DOHH2 (cell line): ENCODE data around the gene DNMT3A.

Source experiments
- H3F3A ChIP-seq: fragments of 200-600 bp; sonication (generic), shearing (Covaris generic); 2 replicates; pipeline ENCODE4 v1.6.0; 2016; ENCODE audit warnings: antibody characterized with exemption, mild to moderate bottlenecking; ENCODE audit not compliant: control insufficient read depth, insufficient read depth
- H3K27ac ChIP-seq: fragments of 200-600 bp; sonication (generic); 2 replicates; pipeline ENCODE4 v1.5.1; 2014; ENCODE audit warnings: low read depth, mild to moderate bottlenecking, low read length, moderate library complexity
- H3K27me3 ChIP-seq: fragments of 200-600 bp; sonication (generic); 2 replicates; pipeline ENCODE4 v1.6.1; 2014; ENCODE audit warnings: mild to moderate bottlenecking, low read length, mixed read lengths; ENCODE audit not compliant: control insufficient read depth
- H3K36me3 ChIP-seq: fragments of 200-600 bp; sonication (generic); 2 replicates; pipeline ENCODE4 v1.6.1; 2014; ENCODE audit warnings: mild to moderate bottlenecking, low read length, moderate library complexity, mixed read lengths; ENCODE audit not compliant: control insufficient read depth
- H3K4me1 ChIP-seq: fragments of 200-600 bp; sonication (generic); 2 replicates; pipeline ENCODE4 v1.6.1; 2014; ENCODE audit warnings: mild to moderate bottlenecking, low read length, mixed read lengths; ENCODE audit not compliant: control insufficient read depth
- H3K4me2 ChIP-seq: fragments of 200-600 bp; sonication (generic); 2 replicates; pipeline ENCODE4 v1.6.0; 2014; ENCODE audit warnings: mild to moderate bottlenecking, low read length, moderate library complexity
- H3K4me3 ChIP-seq: fragments of 200-600 bp; sonication (generic); 2 replicates; pipeline ENCODE4 v1.5.1; 2014; ENCODE audit warnings: mild to moderate bottlenecking, low read length, mixed read lengths
- H3K79me2 ChIP-seq: fragments of 200-600 bp; sonication (generic); 2 replicates; pipeline ENCODE4 v1.6.1; 2014; ENCODE audit warnings: mild to moderate bottlenecking, low read length, mixed read lengths; ENCODE audit not compliant: control insufficient read depth
- H3K9me2 ChIP-seq: fragments of 200-600 bp; sonication (generic); replicated peaks from 2 replicates; pipeline ENCODE4 v1.6.1; 2014; ENCODE audit warnings: mild to moderate bottlenecking, low read length, mixed read lengths; ENCODE audit not compliant: control insufficient read depth
- H3K9me3 ChIP-seq: fragments of 200-600 bp; sonication (generic); 2 replicates; pipeline ENCODE4 v1.6.1; 2014; ENCODE audit warnings: antibody characterized with exemption, low read length, mixed read lengths; ENCODE audit not compliant: control insufficient read depth, insufficient read depth
- H4K20me1 ChIP-seq: fragments of 200-600 bp; sonication (generic); 2 replicates; pipeline ENCODE4 v1.6.0; 2014; ENCODE audit warnings: low read depth, mild to moderate bottlenecking, antibody characterized with exemption, low read length, moderate library complexity; ENCODE audit not compliant: control insufficient read depth, insufficient read depth
- EZH2phosphoT487 ChIP-seq: fragments of 200-600 bp; sonication (generic); IDR thresholded peaks from 2 replicates; pipeline ENCODE4 v1.6.1; 2017; ENCODE audit warnings: borderline replicate concordance, mild to moderate bottlenecking, antibody characterized with exemption, low read length, moderate library complexity, mixed read lengths
- TF ChIP-seq, protein P1 (sequence below): fragments of 200-600 bp; sonication (generic); IDR thresholded peaks from one replicate; pipeline ENCODE4 v1.5.1; 2014; ENCODE audit warnings: antibody characterized with exemption, mild to moderate bottlenecking, low read depth, low read length; ENCODE audit not compliant: poor library complexity, severe bottlenecking

DNMT3A gene

GRCh38 chr2:25230198-25230947, 111.4 kb downstream of the DNMT3A start:
- Histone ChIP-seq H3F3A (peaks cover 3% of the 10 kb centered on the region; the same call in 1 of the 2 replicates), H3K27ac (no peak overlapping the region), H3K27me3 (peaks cover 23% of the 10 kb centered on the region), H3K79me2 (no peaks in the 10 kb centered on the region), H3K36me3 (no peaks in the 10 kb centered on the region), H3K4me1 (peaks cover 16% of the 10 kb centered on the region), H4K20me1 (0 out of 2 replicates have a peak, but pooled peaks cover 3% of the 10 kb centered on the region), H3K4me3 (no peak overlapping the region), H3K9me3 (no peaks in the 10 kb centered on the region), H3K9me2 (no peaks in the 10 kb centered on the region), H3K4me2 (no peak overlapping the region)
- TF ChIP-seq, protein P1, sequence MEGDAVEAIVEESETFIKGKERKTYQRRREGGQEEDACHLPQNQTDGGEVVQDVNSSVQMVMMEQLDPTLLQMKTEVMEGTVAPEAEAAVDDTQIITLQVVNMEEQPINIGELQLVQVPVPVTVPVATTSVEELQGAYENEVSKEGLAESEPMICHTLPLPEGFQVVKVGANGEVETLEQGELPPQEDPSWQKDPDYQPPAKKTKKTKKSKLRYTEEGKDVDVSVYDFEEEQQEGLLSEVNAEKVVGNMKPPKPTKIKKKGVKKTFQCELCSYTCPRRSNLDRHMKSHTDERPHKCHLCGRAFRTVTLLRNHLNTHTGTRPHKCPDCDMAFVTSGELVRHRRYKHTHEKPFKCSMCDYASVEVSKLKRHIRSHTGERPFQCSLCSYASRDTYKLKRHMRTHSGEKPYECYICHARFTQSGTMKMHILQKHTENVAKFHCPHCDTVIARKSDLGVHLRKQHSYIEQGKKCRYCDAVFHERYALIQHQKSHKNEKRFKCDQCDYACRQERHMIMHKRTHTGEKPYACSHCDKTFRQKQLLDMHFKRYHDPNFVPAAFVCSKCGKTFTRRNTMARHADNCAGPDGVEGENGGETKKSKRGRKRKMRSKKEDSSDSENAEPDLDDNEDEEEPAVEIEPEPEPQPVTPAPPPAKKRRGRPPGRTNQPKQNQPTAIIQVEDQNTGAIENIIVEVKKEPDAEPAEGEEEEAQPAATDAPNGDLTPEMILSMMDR, result no peak
- no peak for TF ChIP-seq EZH2phosphoT487

DNA sequence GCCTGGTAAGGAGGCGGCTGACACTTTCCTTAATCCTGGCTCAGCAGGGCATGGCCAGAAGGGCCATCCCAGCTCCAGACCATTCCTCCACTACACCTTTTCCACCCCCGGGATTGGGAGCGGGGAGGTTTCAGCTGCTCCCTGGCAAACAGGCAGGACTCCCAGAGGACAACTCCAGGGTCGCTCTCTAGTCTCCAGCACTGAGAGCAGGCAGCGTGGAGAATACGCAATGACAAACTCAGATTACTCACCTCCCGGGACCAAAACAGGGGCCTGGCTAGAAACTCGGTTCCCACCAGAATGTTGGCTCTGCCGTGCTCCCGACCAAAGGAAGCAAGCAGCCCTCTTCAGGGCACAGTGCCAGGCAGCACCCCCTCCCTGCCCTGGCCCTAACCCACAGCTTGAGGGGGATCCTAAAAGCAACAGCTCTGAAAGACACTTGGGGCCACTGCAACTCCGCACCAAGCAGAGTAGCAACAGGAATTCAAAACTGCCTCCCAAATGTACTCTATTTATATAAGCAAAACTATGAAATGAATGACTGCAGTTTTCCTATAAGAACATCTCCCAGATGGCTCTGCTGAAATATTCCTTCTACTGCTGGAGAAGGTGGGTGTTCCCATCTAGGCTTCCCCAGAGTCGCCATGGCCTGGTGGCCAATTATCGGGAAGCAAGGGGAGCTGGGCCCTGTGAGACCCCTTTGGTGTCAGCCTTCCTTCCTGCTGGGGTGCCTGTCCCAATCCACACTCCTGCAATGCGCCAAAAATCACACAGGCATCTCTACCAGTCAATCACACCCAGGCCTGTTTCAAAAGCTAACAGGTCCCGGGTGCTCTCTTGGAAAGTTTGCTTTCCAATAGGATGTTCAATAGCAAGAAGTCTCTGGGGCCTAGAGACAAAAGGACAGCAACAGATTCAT, 112.2 kb downstream of the DNMT3A start:
- TF ChIP-seq, protein P1, result no peak
- TF ChIP-seq EZH2phosphoT487, result no peak

GRCh38 chr2:25228848-25229278, 112.9 kb downstream of the DNMT3A start:
- peaks cover 3% of the 10 kb centered on the region; the same call in 1 of the 2 replicates for H3F3A ChIP-seq
- H3K9me2 ChIP-seq, result no peaks in the 10 kb centered on the region
- TF ChIP-seq, protein P1, result peak; percentile 70
- TF ChIP-seq EZH2phosphoT487, result no peak
- H3K36me3 ChIP-seq, result no peaks in the 10 kb centered on the region
- H3K27ac ChIP-seq, result no peak overlapping the region
- H3K79me2 ChIP-seq, result no peaks in the 10 kb centered on the region
- no peaks in the 10 kb centered on the region for H3K9me3 ChIP-seq
- peaks cover 16% of the 10 kb centered on the region for H3K4me1 ChIP-seq
- H3K27me3 ChIP-seq, result peaks cover 25% of the 10 kb centered on the region
- H3K4me2 ChIP-seq, result no peak overlapping the region
- no peak overlapping the region for H3K4me3 ChIP-seq
- H4K20me1 ChIP-seq, result 0 out of 2 replicates have a peak, but pooled peaks cover 3% of the 10 kb centered on the region

More for the DNA sequence above, 112.2 kb downstream of the DNMT3A start:
- Histone ChIP-seq H3K4me2 (no peak overlapping the region), H3K27ac (no peak overlapping the region), H3K27me3 (peaks cover 25% of the 10 kb centered on the region), H3K9me2 (no peaks in the 10 kb centered on the region), H3K4me1 (peaks cover 16% of the 10 kb centered on the region), H3K4me3 (no peak overlapping the region), H4K20me1 (0 out of 2 replicates have a peak, but pooled peaks cover 3% of the 10 kb centered on the region), H3K9me3 (no peaks in the 10 kb centered on the region), H3K79me2 (no peaks in the 10 kb centered on the region), H3F3A (peaks cover 3% of the 10 kb centered on the region; the same call in 1 of the 2 replicates), H3K36me3 (no peaks in the 10 kb centered on the region)
